CD4-positive, CD25-positive, alpha-beta regulatory T cell (primary cell): ENCODE measurements around the gene BACH1. TPM values are rescaled to one million over a fixed set of nuclear protein-coding genes. Genes with fewer than 3 reads are reported as not detected.
A peak's percentile ranks its signal among the peaks of the same experiment; 100 is the strongest.

Experiments used
- ATAC-seq, 2 donors: fragments of 150-1000 bp; cut with Tn5 transposase; one replicate each; pipeline ENCODE4 v1.10.0; 2021; ENCODE audit warnings: low read depth in 2 of 2, moderate number of reproducible peaks in 2 of 2, moderate library complexity in 1 of 2
- DNase-seq, 3 donors: peaks; one replicate each; pipeline versions ENCODE4 v3.0.0 to v3.0.0-alpha.2; 2012 to 2022; ENCODE audit warnings: mixed read lengths in 1 of 3
- H3K27ac ChIP-seq: one replicate; pipeline ENCODE4 v1.7.0; 2013; ENCODE audit warnings: mild to moderate bottlenecking, low read length; ENCODE audit not compliant: insufficient read depth, poor library complexity, severe bottlenecking
- H3K27me3 ChIP-seq: one replicate; pipeline ENCODE4 v1.7.0; 2013; ENCODE audit warnings: low read length; ENCODE audit not compliant: control insufficient read depth, insufficient read depth
- H3K36me3 ChIP-seq: one replicate; pipeline ENCODE4 v1.7.0; 2013; ENCODE audit warnings: mild to moderate bottlenecking, low read length, moderate library complexity; ENCODE audit not compliant: control insufficient read depth, insufficient read depth
- H3K4me1 ChIP-seq: 2 replicates; pipeline ENCODE4 v1.7.0; 2013; ENCODE audit warnings: mild to moderate bottlenecking, low read length; ENCODE audit not compliant: insufficient read depth, control insufficient read depth, poor library complexity, severe bottlenecking
- H3K4me3 ChIP-seq: one replicate; pipeline ENCODE4 v1.7.0; 2013; ENCODE audit warnings: low read depth, mild to moderate bottlenecking, low read length, moderate library complexity
- H3K9me3 ChIP-seq, 2 experiments: 1 replicate in 1 of 2; 2 replicates in 1 of 2; pipeline ENCODE4 v1.7.0; 2013; ENCODE audit warnings: low read length in 2 of 2, mild to moderate bottlenecking in 1 of 2, moderate library complexity in 1 of 2; ENCODE audit not compliant: control insufficient read depth in 2 of 2
- H3K27ac Mint-ChIP-seq, 3 donors: one replicate each; pipeline ENCODE4 v1.8.0; 2020 to 2022; ENCODE audit warnings: mild to moderate bottlenecking in 3 of 3, mixed read lengths in 3 of 3, moderate library complexity in 2 of 3
- H3K27me3 Mint-ChIP-seq: one replicate; pipeline ENCODE4 v1.8.0; 2022; ENCODE audit warnings: mild to moderate bottlenecking, mixed read lengths
- H3K36me3 Mint-ChIP-seq: one replicate; pipeline ENCODE4 v1.8.0; 2020; ENCODE audit warnings: mixed read lengths
- H3K4me1 Mint-ChIP-seq, 4 donors: one replicate each; pipeline ENCODE4 v1.8.0; 2020 to 2022; ENCODE audit warnings: mixed read lengths in 4 of 4, mild to moderate bottlenecking in 1 of 4
- H3K4me3 Mint-ChIP-seq, 4 donors: one replicate each; pipeline ENCODE4 v1.8.0; 2020 to 2022; ENCODE audit warnings: mild to moderate bottlenecking in 4 of 4, mixed read lengths in 4 of 4, moderate library complexity in 3 of 4
- H3K9me3 Mint-ChIP-seq, 7 donors: one replicate each; pipeline ENCODE4 v1.8.0; 2020 to 2022; ENCODE audit warnings: mixed read lengths in 7 of 7, mild to moderate bottlenecking in 3 of 7, moderate library complexity in 2 of 7
- polyA plus RNA-seq, 4 donors: library from polyadenylated mRNA; unstranded; fragments of 300-500 nt; fragmentation: Illumina TruSeq; gene quantifications; one replicate each; pipeline ENCODE4 v1.2.3, GENCODE V29; 2021
- total RNA-seq: library from RNA; stranded (reverse); gene quantifications from one replicate; pipeline ENCODE4 v1.2.3, GENCODE V29; 2022

Gene BACH1
- total and polyA plus RNA-seq, 5 donors from 2014 or later = 30.2 to 108 (median 42.5) TPM

DNA sequence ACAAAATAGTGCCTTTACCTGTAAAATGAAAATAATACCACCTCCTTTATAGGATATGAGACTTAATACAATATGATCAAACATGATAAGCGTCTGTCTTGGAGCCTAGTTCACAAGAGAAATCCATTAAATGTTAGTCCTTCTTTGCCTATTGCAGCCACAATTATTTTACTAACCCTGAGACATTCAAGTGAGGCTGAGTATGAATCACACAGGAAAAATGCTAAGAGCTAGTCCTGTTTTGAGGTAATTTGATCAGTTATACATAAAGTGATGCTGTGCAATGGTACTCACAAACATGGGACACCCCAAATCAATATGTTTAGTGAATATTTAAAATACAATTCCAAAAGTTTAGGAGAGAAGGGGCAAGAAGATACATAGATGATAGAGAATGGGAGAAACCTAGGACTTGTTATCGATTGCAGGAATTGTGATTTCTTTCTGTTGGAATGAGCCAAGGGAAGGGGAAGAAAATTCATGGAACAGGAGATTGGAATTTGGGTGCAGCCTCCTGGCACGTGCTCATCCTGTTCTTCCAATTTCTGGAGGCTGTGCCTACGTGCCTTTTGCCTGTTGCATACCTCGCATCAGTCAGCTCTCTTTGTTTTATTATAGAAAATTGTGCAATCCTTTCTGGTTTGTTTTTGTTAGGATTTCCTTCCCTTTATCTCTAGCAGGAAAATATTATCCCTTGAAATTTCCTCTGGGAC lies 39.9 kb upstream of the BACH1 start:
- Mint-ChIP-seq H3K36me3 (no peaks in the 10 kb centered on the region), H3K4me3 (no peak overlapping the region), H3K4me1 (no peaks in the 10 kb centered on the region), H3K27me3 (peaks cover 9% of the 10 kb centered on the region), H3K27ac (no peak overlapping the region), H3K9me3 (peaks cover 0 to 13% (median 6%) of the 10 kb centered on the region in 7 donors)
- DNase-seq (no peak), ATAC-seq (no peak)
- no peak overlapping the region for H3K27ac ChIP-seq
- H3K4me1 ChIP-seq = no peaks in the 10 kb centered on the region
- peaks cover 1% of the 10 kb centered on the region for H3K27me3 ChIP-seq
- H3K36me3 ChIP-seq = no peaks in the 10 kb centered on the region
- H3K4me3 ChIP-seq = no peak overlapping the region
- H3K9me3 ChIP-seq = peaks cover 9 to 11% of the 10 kb centered on the region in 2 experiments

DNA sequence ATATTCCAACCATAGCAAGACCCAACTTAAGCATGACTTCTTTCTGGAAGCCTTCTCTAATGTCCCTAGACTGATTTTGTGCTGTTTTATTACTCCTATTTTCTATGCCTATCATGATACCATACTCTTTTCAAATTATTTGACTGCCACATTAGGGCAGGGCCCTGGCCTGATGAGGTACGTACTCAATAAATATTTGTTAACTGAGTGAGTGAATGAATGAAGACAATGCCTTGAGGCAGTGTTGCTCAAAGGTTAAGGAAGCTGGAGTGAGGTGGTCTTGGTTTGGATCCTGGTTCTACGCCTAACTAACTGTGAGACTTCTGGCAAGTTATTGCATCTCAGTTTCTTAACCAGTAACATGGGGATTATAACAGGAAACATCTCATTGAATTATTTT lies 38.3 kb upstream of the BACH1 start:
- Mint-ChIP-seq H3K4me1 (no peaks in the 10 kb centered on the region), H3K36me3 (no peaks in the 10 kb centered on the region), H3K4me3 (no peak overlapping the region), H3K27me3 (peaks cover 8% of the 10 kb centered on the region), H3K27ac (no peak overlapping the region), H3K9me3 (peaks cover 0 to 3% (median 0%) of the 10 kb centered on the region in 7 donors)
- no peaks in the 10 kb centered on the region for H3K9me3 ChIP-seq
- no peak overlapping the region for H3K4me3 ChIP-seq
- peaks cover 1% of the 10 kb centered on the region for H3K27me3 ChIP-seq
- DNase-seq (no peak), ATAC-seq (no peak)
- H3K36me3 ChIP-seq = no peaks in the 10 kb centered on the region
- no peak overlapping the region for H3K27ac ChIP-seq
- H3K4me1 ChIP-seq = no peaks in the 10 kb centered on the region

DNA sequence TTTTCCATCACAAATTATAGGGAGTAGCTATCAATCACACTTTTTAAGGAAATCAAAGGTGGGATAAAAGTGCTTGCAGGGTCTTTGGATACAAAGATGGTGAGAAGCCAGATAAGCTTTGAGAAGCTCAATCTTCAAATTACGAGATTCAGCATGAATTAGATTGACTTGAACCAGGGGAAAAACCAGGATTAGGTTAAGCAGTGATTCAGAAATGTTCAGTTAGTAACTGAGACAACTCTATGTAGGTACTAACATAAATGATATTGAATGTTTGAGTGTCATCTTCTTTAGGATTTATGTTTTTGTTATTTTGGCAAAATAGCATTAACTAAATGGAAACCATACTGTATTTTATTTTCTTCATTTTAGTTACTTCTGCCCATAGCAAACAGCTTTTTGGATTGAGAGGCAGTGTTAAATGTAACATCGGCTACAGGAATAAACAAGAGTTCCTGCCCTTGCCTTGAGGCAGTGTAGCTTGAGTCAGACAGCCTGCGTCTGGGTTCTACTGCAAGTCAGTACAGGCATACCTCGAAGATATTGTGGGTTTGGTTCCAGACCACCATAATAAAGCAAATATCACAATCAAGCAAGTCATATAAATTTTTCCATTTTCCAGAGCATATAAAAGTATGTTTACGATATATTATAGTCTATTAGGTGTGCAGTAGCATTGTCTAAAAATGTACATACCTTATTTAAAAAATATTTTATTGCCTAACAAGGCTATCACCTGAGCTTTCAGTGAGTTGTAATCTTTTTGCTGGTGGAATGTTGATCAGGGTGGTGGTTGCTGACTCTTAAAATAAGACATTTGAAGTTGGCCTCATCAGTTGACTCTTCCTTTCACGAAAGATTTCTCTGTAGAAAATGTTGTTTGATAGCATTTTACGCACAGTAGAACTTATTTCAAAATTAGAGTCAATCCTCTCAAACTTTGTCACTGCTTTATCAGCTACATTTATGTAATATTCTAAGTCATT lies 36.9 kb upstream of the BACH1 start:
- Histone ChIP-seq H3K27me3 (peaks cover 1% of the 10 kb centered on the region), H3K36me3 (no peaks in the 10 kb centered on the region), H3K27ac (no peak overlapping the region), H3K9me3 (no peaks in the 10 kb centered on the region), H3K4me1 (no peaks in the 10 kb centered on the region), H3K4me3 (no peak overlapping the region)
- Mint-ChIP-seq H3K36me3 (no peaks in the 10 kb centered on the region), H3K4me1 (peaks cover 0 to 3% (median 1%) of the 10 kb centered on the region in 4 donors), H3K27ac (no peak overlapping the region), H3K9me3 (peaks cover 0 to 3% (median 0%) of the 10 kb centered on the region in 7 donors), H3K27me3 (peaks cover 8% of the 10 kb centered on the region), H3K4me3 (no peak overlapping the region)
- ATAC-seq (no peak), DNase-seq (no peak)

DNA sequence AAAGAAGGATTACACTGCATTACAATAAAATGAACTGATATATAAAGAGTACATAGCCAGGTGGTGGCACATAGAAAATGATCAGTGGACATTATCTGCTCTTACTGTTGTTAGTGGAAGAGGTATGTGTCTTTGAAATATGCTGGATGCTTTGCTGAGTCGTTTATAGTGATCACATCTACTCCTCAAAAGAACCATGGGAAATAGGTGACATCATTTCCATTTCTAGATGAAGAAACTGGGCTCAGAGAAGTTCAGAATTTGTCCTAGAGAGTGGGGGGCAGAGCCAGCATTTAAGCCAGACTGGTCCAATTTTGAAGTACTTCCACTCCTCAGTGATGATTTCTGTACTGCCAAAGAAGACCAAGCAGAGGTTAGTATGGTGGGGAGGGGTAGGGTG lies 34.0 kb upstream of the BACH1 start:
- Histone ChIP-seq H3K27me3 (peaks cover 1% of the 10 kb centered on the region), H3K27ac (no peak overlapping the region), H3K4me1 (no peaks in the 10 kb centered on the region), H3K36me3 (no peaks in the 10 kb centered on the region), H3K9me3 (no peaks in the 10 kb centered on the region), H3K4me3 (no peak overlapping the region)
- Mint-ChIP-seq H3K27ac (no peak overlapping the region), H3K36me3 (no peaks in the 10 kb centered on the region), H3K9me3 (peaks cover 0 to 3% (median 0%) of the 10 kb centered on the region in 7 donors), H3K4me3 (no peak overlapping the region), H3K27me3 (no peaks in the 10 kb centered on the region), H3K4me1 (peaks cover 0 to 3% (median 1%) of the 10 kb centered on the region in 4 donors)
- DNase-seq (no peak), ATAC-seq (no peak)

DNA sequence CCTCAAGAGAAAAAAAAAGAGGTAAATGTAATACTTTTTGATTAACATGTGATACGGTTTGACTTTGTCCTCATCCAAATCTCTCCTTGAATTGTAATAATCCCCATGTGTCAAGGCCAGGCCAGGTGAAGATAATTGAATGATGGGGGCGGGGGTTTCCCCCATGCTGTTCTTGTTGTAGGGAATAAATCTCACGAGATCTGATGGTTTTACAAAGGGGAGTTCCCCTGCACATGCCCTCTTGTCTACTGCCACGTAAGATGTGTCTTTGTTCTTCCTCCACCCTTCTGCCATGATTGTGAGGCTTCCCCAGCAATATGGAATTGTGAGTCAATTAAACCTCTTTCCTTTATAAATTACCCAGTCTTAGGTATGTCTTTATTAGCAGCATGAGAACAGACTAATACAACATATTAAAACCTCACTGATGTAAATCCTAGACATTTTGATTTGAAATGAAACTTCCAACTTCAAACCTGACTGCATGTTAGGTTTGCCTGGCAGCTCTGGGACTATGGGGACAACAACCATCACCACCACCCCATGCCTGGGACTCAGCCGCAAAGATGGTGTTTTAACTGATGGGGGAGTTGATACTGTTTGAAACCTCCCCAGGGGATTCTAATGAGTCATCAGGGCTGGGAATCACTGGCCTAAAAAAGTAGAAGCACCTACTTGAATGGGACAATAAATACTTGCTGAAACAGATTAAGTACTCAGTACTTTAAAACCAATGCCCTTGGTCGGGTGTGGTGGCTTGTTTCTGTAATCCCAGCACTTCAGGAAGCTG lies 32.8 kb upstream of the BACH1 start:
- Mint-ChIP-seq H3K27me3 (no peaks in the 10 kb centered on the region), H3K4me3 (no peak overlapping the region), H3K4me1 (peaks cover 0 to 3% (median 1%) of the 10 kb centered on the region in 4 donors), H3K27ac (peak overlapping the region in 1 of 3 donors; percentile 52), H3K9me3 (peaks cover 0 to 3% (median 0%) of the 10 kb centered on the region in 7 donors), H3K36me3 (no peaks in the 10 kb centered on the region)
- no peaks in the 10 kb centered on the region for H3K27me3 ChIP-seq
- no peak overlapping the region for H3K4me3 ChIP-seq
- no peaks in the 10 kb centered on the region for H3K4me1 ChIP-seq
- no peaks in the 10 kb centered on the region for H3K36me3 ChIP-seq
- H3K9me3 ChIP-seq = no peaks in the 10 kb centered on the region
- ATAC-seq (no peak), DNase-seq (no peak)
- no peak overlapping the region for H3K27ac ChIP-seq

DNA sequence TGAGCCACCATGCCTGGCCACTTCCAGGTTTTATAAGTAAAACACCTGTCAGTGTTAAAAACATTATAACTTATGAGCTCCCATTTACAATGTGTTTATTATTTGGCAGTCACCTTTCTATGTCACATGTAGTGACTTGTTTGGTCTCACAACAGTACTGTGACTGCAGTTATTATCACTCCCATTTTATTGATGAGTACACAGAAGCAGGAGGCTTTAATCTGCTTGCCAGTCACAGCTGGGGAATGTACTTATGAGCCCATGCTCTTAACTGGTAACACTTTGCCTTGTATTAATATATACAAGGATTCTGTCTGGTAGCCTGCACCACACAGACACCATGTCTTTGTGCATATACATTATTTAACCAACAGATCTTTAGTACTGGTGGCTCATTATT lies 31.1 kb upstream of the BACH1 start:
- DNase-seq (no peak), ATAC-seq (no peak)
- Histone ChIP-seq H3K27ac (no peak overlapping the region), H3K4me1 (no peaks in the 10 kb centered on the region), H3K36me3 (no peaks in the 10 kb centered on the region), H3K27me3 (no peaks in the 10 kb centered on the region), H3K9me3 (no peaks in the 10 kb centered on the region), H3K4me3 (no peak overlapping the region)
- Mint-ChIP-seq H3K9me3 (peaks cover 0 to 3% (median 0%) of the 10 kb centered on the region in 7 donors), H3K36me3 (no peaks in the 10 kb centered on the region), H3K4me3 (no peak overlapping the region), H3K27ac (no peak overlapping the region), H3K27me3 (no peaks in the 10 kb centered on the region), H3K4me1 (peaks cover 0 to 3% (median 1%) of the 10 kb centered on the region in 4 donors)

DNA sequence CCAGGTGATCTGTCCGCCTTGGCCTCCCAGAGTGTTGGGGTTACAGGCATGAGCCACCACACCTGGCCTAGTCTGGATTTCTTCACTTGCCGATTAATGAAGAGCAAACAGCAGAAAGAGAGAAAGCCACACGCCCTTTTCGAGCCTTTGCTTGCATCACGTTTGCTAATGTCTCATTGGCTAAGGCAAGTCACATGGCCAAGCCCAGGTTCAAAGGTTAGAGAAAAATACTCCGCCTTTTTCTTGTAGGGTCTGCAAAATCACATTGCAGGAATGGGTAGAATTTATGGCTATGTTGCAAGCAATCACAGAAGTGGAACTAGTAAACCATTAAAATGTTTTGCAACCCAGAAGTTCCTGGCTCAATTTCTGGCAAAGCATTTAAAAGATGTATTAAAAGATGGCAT lies 26.8 kb upstream of the BACH1 start:
- H3K36me3 Mint-ChIP-seq = no peaks in the 10 kb centered on the region
- no peaks in the 10 kb centered on the region for H3K27me3 Mint-ChIP-seq
- H3K27ac Mint-ChIP-seq = no peak overlapping the region
- Histone ChIP-seq H3K27ac (no peak overlapping the region), H3K4me3 (no peak overlapping the region), H3K36me3 (no peaks in the 10 kb centered on the region), H3K9me3 (no peaks in the 10 kb centered on the region), H3K4me1 (no peaks in the 10 kb centered on the region), H3K27me3 (peaks cover 2% of the 10 kb centered on the region)
- ATAC-seq (no peak), DNase-seq (no peak)
- no peaks in the 10 kb centered on the region for H3K4me1 Mint-ChIP-seq
- no peaks in the 10 kb centered on the region for H3K9me3 Mint-ChIP-seq
- H3K4me3 Mint-ChIP-seq = no peak overlapping the region
